SK-N-SH treated with all-trans-retinoic acid at 6 μM for 48 hours (cell line): ENCODE results near the gene ZNF778.
"Not testable (repeated sequence)": the region's sequence is repeated elsewhere in the genome, so short reads cannot be mapped to it uniquely, and the experiment has no call there.

Source experiments
- ESRRG ChIP-seq: fragments of 250-450 bp; sonication (Bioruptor Pico); IDR thresholded peaks from 2 replicates; pipeline ENCODE4 v1.6.1; 2021; ENCODE audit warnings: mild to moderate bottlenecking
- PPARA ChIP-seq: fragments of 250-450 bp; sonication (Bioruptor Pico); IDR thresholded peaks from 2 replicates; pipeline ENCODE4 v1.5.0; 2020; ENCODE audit warnings: mild to moderate bottlenecking, borderline replicate concordance
- RARB ChIP-seq: fragments of 250-450 bp; sonication (Bioruptor Pico); IDR thresholded peaks from 2 replicates; pipeline ENCODE4 v1.8.0; 2021; ENCODE audit warnings: mild to moderate bottlenecking, moderate library complexity
- SNAI2 ChIP-seq: fragments of 250-450 bp; sonication (Bioruptor Pico); IDR thresholded peaks from 2 replicates; pipeline ENCODE4 v1.5.0; 2020; ENCODE audit warnings: mild to moderate bottlenecking, moderate library complexity
- TOX ChIP-seq: fragments of 250-450 bp; sonication (Bioruptor Pico); IDR thresholded peaks from 2 replicates; pipeline ENCODE4 v1.8.0; 2021; ENCODE audit warnings: mild to moderate bottlenecking, moderate library complexity, borderline replicate concordance
- ZC3H10 ChIP-seq: fragments of 250-450 bp; sonication (Bioruptor Pico); IDR thresholded peaks from 2 replicates; pipeline ENCODE4 v1.5.1; 2021; ENCODE audit warnings: mild to moderate bottlenecking, moderate library complexity
- ZFP3 ChIP-seq: fragments of 250-450 bp; sonication (Bioruptor Pico); IDR thresholded peaks from 2 replicates; pipeline ENCODE4 v1.5.0; 2020; ENCODE audit warnings: mild to moderate bottlenecking, moderate library complexity
- ZFP30 ChIP-seq: fragments of 450-650 bp; formaldehyde crosslinking; IDR thresholded peaks from 2 replicates; pipeline ENCODE4 v1.5.0; 2022; ENCODE audit warnings: mild to moderate bottlenecking, moderate library complexity
- ZNF70 ChIP-seq: fragments of 450-650 bp; formaldehyde crosslinking; IDR thresholded peaks from 2 replicates; pipeline ENCODE4 v1.5.0; 2020; ENCODE audit warnings: mild to moderate bottlenecking, moderate library complexity

DNA sequence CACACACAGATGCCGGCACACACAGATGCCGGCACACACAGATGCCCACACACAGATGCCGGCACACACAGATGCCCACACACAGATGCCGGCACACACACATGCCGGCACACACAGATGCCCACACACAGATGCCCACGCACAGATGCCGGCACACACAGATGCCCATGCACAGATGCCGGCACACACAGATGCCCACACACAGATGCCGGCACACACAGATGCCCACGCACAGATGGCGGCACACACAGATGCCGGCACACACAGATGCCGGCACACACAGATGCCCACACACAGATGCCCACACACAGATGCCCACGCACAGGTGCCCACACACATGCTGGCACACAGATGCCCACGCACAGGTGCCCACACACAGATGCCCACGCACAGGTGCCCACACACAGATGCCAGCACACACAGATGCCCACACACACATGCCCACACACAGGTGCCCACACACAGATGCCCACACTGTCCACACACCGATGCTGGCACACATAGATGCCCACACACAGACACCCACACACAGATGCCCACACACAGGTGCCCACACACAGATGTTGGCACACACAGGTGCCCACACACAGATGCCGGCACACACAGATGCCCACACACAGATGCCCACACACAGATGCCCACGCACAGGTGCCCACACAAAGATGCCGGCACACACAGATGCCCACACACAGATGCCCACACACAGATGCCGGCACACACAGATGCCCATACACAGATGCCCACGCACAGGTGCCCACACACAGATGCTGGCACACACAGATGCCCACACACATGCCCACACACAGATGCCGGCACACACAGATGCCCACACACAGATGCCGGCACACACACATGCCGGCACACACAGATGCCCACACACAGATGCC lies 28.8 kb upstream of the ZNF778 start:
- TF ChIP-seq RARB (CRISPR knock-in tag); ZFP30 (CRISPR knock-in tag); PPARA (CRISPR knock-in tag); ZC3H10; ZNF70 (CRISPR knock-in tag); ESRRG (CRISPR knock-in tag); SNAI2 (CRISPR knock-in tag); TOX (CRISPR knock-in tag); ZFP3 (CRISPR knock-in tag): not testable (repeated sequence)
